GM12873 (cell line): ENCODE results near the gene DOCK4.

ENCODE experiments used
- CTCF ChIP-seq: IDR thresholded peaks from 2 replicates; pipeline ENCODE4 v1.5.1; 2012; ENCODE audit warnings: low read depth, mild to moderate bottlenecking, moderate library complexity, low read length, control low read depth; ENCODE audit not compliant: insufficient read depth; ENCODE audit errors: missing control alignments

The DOCK4 gene

GRCh38 chr7:112226701-112227276 lies 20.6 kb upstream of the DOCK4 start:
- no peak for TF ChIP-seq CTCF

GRCh38 chr7:112225006-112225405 lies 18.8 kb upstream of the DOCK4 start:
- no peak for TF ChIP-seq CTCF

GRCh38 chr7:112224186-112224585 lies 18.0 kb upstream of the DOCK4 start:
- no peak for TF ChIP-seq CTCF

GRCh38 chr7:112223310-112223709 lies 17.1 kb upstream of the DOCK4 start:
- no peak for TF ChIP-seq CTCF

- no peak for TF ChIP-seq CTCF
Observed at GRCh38 chr7:112220877-112221434, 14.8 kb upstream of the DOCK4 start.

- no peak for TF ChIP-seq CTCF
Observed at GRCh38 chr7:112215787-112216186, 9.6 kb upstream of the DOCK4 start.

GRCh38 chr7:112214883-112215282 lies 8.7 kb upstream of the DOCK4 start:
- TF ChIP-seq CTCF: no peak
